ENCODE data around the gene MAP3K3. TPM values are rescaled to one million over a fixed set of nuclear protein-coding genes. Genes with fewer than 3 reads are reported as not detected.

Gene MAP3K3
- 16.5 TPM for polyA plus RNA-seq
- long read RNA-seq, donor 1, partial matches to known transcripts, result 0 of 1 reads
- long read RNA-seq, donor 1, other reads (novel, unspliced or antisense), result 0 of 1 reads
- long read RNA-seq, donor 2, partial matches to known transcripts, result 0 of 2 reads
- long read RNA-seq, donor 2, other reads (novel, unspliced or antisense), result 0 of 2 reads
- long read RNA-seq, donor 3, result 0 reads
- long read RNA-seq, donor 4, result 0 reads
- long read RNA-seq, donor 5, partial matches to known transcripts, result 0 of 2 reads
- long read RNA-seq, donor 5, other reads (novel, unspliced or antisense), result 0 of 2 reads
- long read RNA-seq, donor 6, partial matches to known transcripts, result 0 of 20 reads
- long read RNA-seq, donor 6, other reads (novel, unspliced or antisense), result 19 of 20 reads
- long read RNA-seq, donor 7, result 0 reads
- long read RNA-seq, donor 8, full-length matches to known transcripts, result 4 of 4 reads
- long read RNA-seq, donor 8, partial matches to known transcripts, result 0 of 4 reads
- long read RNA-seq, donor 8, other reads (novel, unspliced or antisense), result 0 of 4 reads
- long read RNA-seq, donor 9, result 0 reads
- long read RNA-seq, donor 10, result 0 reads
- long read RNA-seq, donor 11, full-length matches to known transcripts, result 1 of 1 reads
- long read RNA-seq, donor 11, partial matches to known transcripts, result 0 of 1 reads
- long read RNA-seq, donor 11, other reads (novel, unspliced or antisense), result 0 of 1 reads

DNA sequence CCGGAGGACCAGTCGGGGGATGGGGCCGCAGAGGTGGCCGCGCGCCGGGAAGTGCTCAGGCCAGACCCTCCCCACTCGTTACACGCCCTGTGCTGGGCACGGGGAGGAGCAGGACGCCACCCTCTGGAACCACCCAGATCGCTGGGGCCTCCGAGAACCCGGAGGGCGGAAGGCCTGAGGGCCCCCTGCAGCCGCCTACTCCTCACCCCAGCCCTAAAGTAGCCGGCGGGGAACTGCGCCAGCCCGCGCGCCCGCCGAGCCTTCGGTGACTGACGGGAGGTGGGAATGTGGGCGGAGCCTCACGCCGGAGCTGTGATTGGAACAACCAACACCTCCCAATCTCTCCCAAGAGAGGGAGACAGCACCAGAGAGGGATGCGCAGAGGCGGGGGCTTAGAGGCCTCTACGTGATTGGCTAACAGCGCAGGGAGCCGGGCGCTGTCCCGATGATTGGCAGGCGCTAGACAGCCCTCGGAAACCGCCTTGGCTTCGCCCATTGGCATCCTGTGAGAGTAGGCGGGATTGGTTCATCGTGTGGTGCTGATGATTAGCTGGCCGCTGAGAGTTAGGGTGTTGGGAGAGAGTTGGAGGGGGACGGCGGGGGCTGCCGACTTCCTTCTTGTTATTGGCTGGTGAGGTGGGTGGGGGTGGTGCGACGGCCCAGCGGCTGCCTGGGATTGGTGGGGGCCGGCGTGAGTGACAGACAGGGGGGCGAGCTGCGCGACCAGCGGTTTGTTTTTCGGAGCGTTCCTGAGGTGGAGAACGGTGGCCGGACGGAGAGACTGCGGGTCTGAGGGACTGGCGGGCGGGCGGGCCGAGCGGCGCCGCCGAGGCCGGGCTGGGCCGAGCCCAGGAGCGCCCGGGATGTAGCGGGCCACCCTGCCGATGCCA lies at the start of gene MAP3K3:
TSS of gene MAP3K3 (plus strand) at position 734 of the 890 bp plus-strand sequence. CDS start 343 bp downstream, outside the sequence.
- peak within 1 kb of the TSS; percentile 56 for H3K27ac ChIP-seq (ENCODE audit: low read length)
- H3K9me3 ChIP-seq (ENCODE audit: control insufficient read depth, low read depth, low read length), result no peaks in the 10 kb centered on the region
- no peaks in the 10 kb centered on the region for H3K36me3 ChIP-seq (ENCODE audit: control insufficient read depth, insufficient read depth, low read length)
- H3K4me3 ChIP-seq (ENCODE audit: low read length), result peak within 1 kb of the TSS; percentile 75
- no CpG with 5 or more reads among the region's 75 CpGs for WGBS (ENCODE audit: insufficient coverage, low lambda C conversion rate)
- no peaks in the 10 kb centered on the region for H3K27me3 ChIP-seq (ENCODE audit: control insufficient read depth, insufficient read depth, low read length)
- DNase-seq, result peak; percentile 99 to 100
- H3K4me1 ChIP-seq (ENCODE audit: control insufficient read depth, insufficient read depth, low read length), result peaks cover 3% of the 10 kb centered on the region

- no peaks in the 10 kb centered on the region for H3K9me3 ChIP-seq (ENCODE audit: control insufficient read depth, low read depth, low read length)
Measured at GRCh38 chr17:63573634-63574033, 48.6 kb upstream of the MAP3K3 start.

GRCh38 chr17:63578027-63578768 lies 44.0 kb upstream of the MAP3K3 start:
- no peak overlapping the region for H3K4me3 ChIP-seq (ENCODE audit: low read length)
- no peaks in the 10 kb centered on the region for H3K9me3 ChIP-seq (ENCODE audit: control insufficient read depth, low read depth, low read length)
- no CpG with 5 or more reads among the region's 7 CpGs for WGBS (ENCODE audit: insufficient coverage, low lambda C conversion rate)
- DNase-seq, result no peak
- peaks cover 29% of the 10 kb centered on the region for H3K36me3 ChIP-seq (ENCODE audit: control insufficient read depth, insufficient read depth, low read length)
- H3K27me3 ChIP-seq (ENCODE audit: control insufficient read depth, insufficient read depth, low read length), result no peaks in the 10 kb centered on the region
- H3K27ac ChIP-seq (ENCODE audit: low read length), result no peak overlapping the region
- H3K4me1 ChIP-seq (ENCODE audit: control insufficient read depth, insufficient read depth, low read length), result peaks cover 14% of the 10 kb centered on the region

More at GRCh38 chr17:63573634-63574033, 48.6 kb upstream of the MAP3K3 start:
- peaks cover 9% of the 10 kb centered on the region for H3K36me3 ChIP-seq (ENCODE audit: control insufficient read depth, insufficient read depth, low read length)
- H3K27me3 ChIP-seq (ENCODE audit: control insufficient read depth, insufficient read depth, low read length), result no peaks in the 10 kb centered on the region
- WGBS (ENCODE audit: insufficient coverage, low lambda C conversion rate), result no CpG with 5 or more reads among the region's 5 CpGs
- no peak overlapping the region for H3K4me3 ChIP-seq (ENCODE audit: low read length)
- no peak overlapping the region for H3K27ac ChIP-seq (ENCODE audit: low read length)
- no peak for DNase-seq
- H3K4me1 ChIP-seq (ENCODE audit: control insufficient read depth, insufficient read depth, low read length), result no peaks in the 10 kb centered on the region

DNA sequence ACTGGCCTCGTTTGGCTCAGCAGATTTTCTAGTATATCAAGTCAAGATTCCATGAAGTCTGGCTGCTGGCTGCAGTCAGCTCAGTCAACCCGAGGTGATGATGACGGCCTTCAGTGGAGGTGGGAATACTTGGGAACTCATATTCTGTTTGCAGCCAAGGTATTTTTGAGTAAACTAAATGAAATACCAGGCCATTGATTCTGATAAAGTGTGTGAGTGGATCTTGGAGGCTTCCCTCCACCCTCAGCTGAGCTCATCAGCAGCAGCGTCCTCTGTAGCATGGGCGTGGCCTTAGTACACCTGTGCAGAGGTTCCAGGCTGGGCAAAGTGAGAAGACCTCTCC lies 43.5 kb upstream of the MAP3K3 start:
- H3K4me3 ChIP-seq (ENCODE audit: low read length), result no peak overlapping the region
- no peaks in the 10 kb centered on the region for H3K9me3 ChIP-seq (ENCODE audit: control insufficient read depth, low read depth, low read length)
- H3K27me3 ChIP-seq (ENCODE audit: control insufficient read depth, insufficient read depth, low read length), result no peaks in the 10 kb centered on the region
- no peak overlapping the region for H3K27ac ChIP-seq (ENCODE audit: low read length)
- H3K36me3 ChIP-seq (ENCODE audit: control insufficient read depth, insufficient read depth, low read length), result peaks cover 34% of the 10 kb centered on the region
- H3K4me1 ChIP-seq (ENCODE audit: control insufficient read depth, insufficient read depth, low read length), result peaks cover 14% of the 10 kb centered on the region
- no CpG with 5 or more reads among the region's 5 CpGs for WGBS (ENCODE audit: insufficient coverage, low lambda C conversion rate)
- DNase-seq, result peak in 1 of 2 donors; percentile 19

- no peaks in the 10 kb centered on the region for H3K27me3 ChIP-seq (ENCODE audit: control insufficient read depth, insufficient read depth, low read length)
- peaks cover 39% of the 10 kb centered on the region for H3K36me3 ChIP-seq (ENCODE audit: control insufficient read depth, insufficient read depth, low read length)
- peak; percentile 13 to 46 for DNase-seq
- no peaks in the 10 kb centered on the region for H3K9me3 ChIP-seq (ENCODE audit: control insufficient read depth, low read depth, low read length)
- H3K27ac ChIP-seq (ENCODE audit: low read length), result no peak overlapping the region
- WGBS (ENCODE audit: insufficient coverage, low lambda C conversion rate), result 100% methylated on average over 1 of the region's 11 CpGs
- peaks cover 14% of the 10 kb centered on the region for H3K4me1 ChIP-seq (ENCODE audit: control insufficient read depth, insufficient read depth, low read length)
- H3K4me3 ChIP-seq (ENCODE audit: low read length), result no peak overlapping the region
Measured at GRCh38 chr17:63579633-63580032, 42.6 kb upstream of the MAP3K3 start.

GRCh38 chr17:63587770-63588169 lies 34.4 kb upstream of the MAP3K3 start:
- Histone ChIP-seq H3K4me1 (ENCODE audit: control insufficient read depth, insufficient read depth, low read length) (no peaks in the 10 kb centered on the region), H3K4me3 (ENCODE audit: low read length) (no peak overlapping the region), H3K27me3 (ENCODE audit: control insufficient read depth, insufficient read depth, low read length) (no peaks in the 10 kb centered on the region), H3K36me3 (ENCODE audit: control insufficient read depth, insufficient read depth, low read length) (peaks cover 84% of the 10 kb centered on the region), H3K27ac (ENCODE audit: low read length) (no peak overlapping the region), H3K9me3 (ENCODE audit: control insufficient read depth, low read depth, low read length) (no peaks in the 10 kb centered on the region)
- DNase-seq, result no peak
- no CpG with 5 or more reads among the region's 5 CpGs for WGBS (ENCODE audit: insufficient coverage, low lambda C conversion rate)

GRCh38 chr17:63588797-63589196 lies 33.4 kb upstream of the MAP3K3 start:
- Histone ChIP-seq H3K36me3 (ENCODE audit: control insufficient read depth, insufficient read depth, low read length) (peaks cover 82% of the 10 kb centered on the region), H3K27ac (ENCODE audit: low read length) (no peak overlapping the region)
- WGBS (ENCODE audit: insufficient coverage, low lambda C conversion rate), result no CpG with 5 or more reads among the region's 11 CpGs

GRCh38 chr17:63589646-63590045 lies 32.6 kb upstream of the MAP3K3 start:
- WGBS (ENCODE audit: insufficient coverage, low lambda C conversion rate), result no CpG with 5 or more reads among the region's 1 CpG
- Histone ChIP-seq H3K9me3 (ENCODE audit: control insufficient read depth, low read depth, low read length) (no peaks in the 10 kb centered on the region), H3K27ac (ENCODE audit: low read length) (no peak overlapping the region), H3K4me3 (ENCODE audit: low read length) (no peak overlapping the region), H3K4me1 (ENCODE audit: control insufficient read depth, insufficient read depth, low read length) (no peaks in the 10 kb centered on the region), H3K27me3 (ENCODE audit: control insufficient read depth, insufficient read depth, low read length) (no peaks in the 10 kb centered on the region), H3K36me3 (ENCODE audit: control insufficient read depth, insufficient read depth, low read length) (peaks cover 77% of the 10 kb centered on the region)
- DNase-seq, result no peak

More at GRCh38 chr17:63588797-63589196, 33.4 kb upstream of the MAP3K3 start:
- Histone ChIP-seq H3K27me3 (ENCODE audit: control insufficient read depth, insufficient read depth, low read length) (no peaks in the 10 kb centered on the region), H3K9me3 (ENCODE audit: control insufficient read depth, low read depth, low read length) (no peaks in the 10 kb centered on the region), H3K4me3 (ENCODE audit: low read length) (no peak overlapping the region), H3K4me1 (ENCODE audit: control insufficient read depth, insufficient read depth, low read length) (no peaks in the 10 kb centered on the region)
- DNase-seq, result no peak

DNA sequence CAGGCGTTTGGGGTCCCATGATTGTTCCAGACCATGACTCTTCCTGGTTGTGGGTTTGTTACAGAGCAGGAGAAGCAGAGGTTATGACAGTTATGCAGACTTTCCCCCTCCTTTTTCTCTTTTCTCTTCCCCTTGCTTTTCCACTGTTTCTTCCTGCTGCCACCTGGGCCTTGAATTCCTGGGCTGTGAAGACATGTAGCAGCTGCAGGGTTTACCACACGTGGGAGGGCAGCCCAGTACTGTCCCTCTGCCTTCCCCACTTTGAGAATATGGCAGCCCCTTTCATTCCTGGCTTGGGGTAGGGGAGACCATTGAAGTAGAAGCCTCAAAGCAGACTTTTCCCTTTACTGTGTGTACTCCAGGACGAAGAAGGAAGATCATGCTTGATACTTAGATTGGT lies 29.4 kb upstream of the MAP3K3 start:
- H3K4me1 ChIP-seq (ENCODE audit: control insufficient read depth, insufficient read depth, low read length), result no peaks in the 10 kb centered on the region
- DNase-seq, result no peak
- H3K36me3 ChIP-seq (ENCODE audit: control insufficient read depth, insufficient read depth, low read length), result peaks cover 57% of the 10 kb centered on the region
- no CpG with 5 or more reads among the region's 3 CpGs for WGBS (ENCODE audit: insufficient coverage, low lambda C conversion rate)
- H3K27me3 ChIP-seq (ENCODE audit: control insufficient read depth, insufficient read depth, low read length), result no peaks in the 10 kb centered on the region
- H3K9me3 ChIP-seq (ENCODE audit: control insufficient read depth, low read depth, low read length), result no peaks in the 10 kb centered on the region
- H3K4me3 ChIP-seq (ENCODE audit: low read length), result no peak overlapping the region
- H3K27ac ChIP-seq (ENCODE audit: low read length), result no peak overlapping the region

Data from large intestine (tissue), 12 donors.